ENCODE results near the gene S100P.

DNA sequence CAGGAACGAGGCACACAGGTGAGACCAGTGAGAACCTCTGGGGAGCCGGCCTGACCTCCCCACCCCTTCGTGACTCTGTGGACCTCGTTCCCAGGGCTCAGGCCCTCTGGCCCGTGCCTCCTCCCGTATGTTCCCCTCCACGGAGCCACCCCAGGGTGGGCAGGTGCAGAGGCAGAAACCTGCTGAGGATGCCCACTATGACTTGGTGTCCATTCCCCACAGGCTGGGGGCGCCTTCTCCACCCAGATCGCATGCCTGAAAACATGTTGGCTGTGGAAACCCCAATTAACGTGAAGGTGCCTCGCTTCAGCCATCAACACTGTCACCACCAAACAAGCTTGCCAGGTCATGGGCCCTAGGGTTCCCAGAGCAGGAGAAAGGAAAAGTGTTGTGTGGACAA, 49.3 kb downstream of the S100P start:
- TF ChIP-seq EZH2 (IDR thresholded peaks at IDR 0.05; ENCODE audit: insufficient read depth, poor library complexity, severe bottlenecking) (no peak), EZH2phosphoT487 (IDR thresholded peaks at IDR 0.05; ENCODE audit: insufficient read depth, low read depth) (no peak)

Measured in GM23248 (cell line).